H1 (cell line): ENCODE measurements around the gene DNAJC19. TPM values are rescaled to one million over a fixed set of nuclear protein-coding genes. Genes with fewer than 3 reads are reported as not detected.

Source experiments
- CTCF ChIA-PET: fragments of 300-600 bp; sonication (Branson Sonifier 250); formaldehyde crosslinking; loops from one replicate; lab custom pipeline; 2021; ENCODE audit not compliant: partially characterized antibody; lab: Charles Lee
- POLR2A ChIA-PET: fragments of 300-600 bp; sonication (Branson Sonifier 250); formaldehyde crosslinking; loops from one replicate; lab custom pipeline; 2021; ENCODE audit warnings: inconsistent platforms; ENCODE audit not compliant: partially characterized antibody; lab: Charles Lee
- DNase-seq, 2 experiments: peaks; one replicate each; pipeline versions ENCODE4 v3.0.0 to v3.0.0-alpha.2; 2010 to 2022; ENCODE audit warnings: low spot score in 2 of 2, low read depth in 1 of 2, mixed read lengths in 1 of 2
- FAIRE-seq: peaks from 2 replicates; lab custom pipeline; 2011; peaks lifted over from hg19 to GRCh38; lab: Jason Lieb, UNC
- H2AFZ ChIP-seq: 2 replicates; pipeline ENCODE4 v1.8.1; 2012; ENCODE audit warnings: low read length, inconsistent platforms
- H2AK5ac ChIP-seq: 2 replicates; pipeline ENCODE4 v1.6.1; 2013; ENCODE audit warnings: low read depth, low read length
- H2BK120ac ChIP-seq: replicated peaks from 2 replicates; pipeline ENCODE3; 2013; ENCODE audit warnings: low read depth, low read length, inconsistent platforms
- H2BK12ac ChIP-seq: 2 replicates; pipeline ENCODE4 v1.6.1; 2013; ENCODE audit warnings: low read depth, low read length
- H2BK15ac ChIP-seq: 2 replicates; pipeline ENCODE4 v1.6.1; 2013; ENCODE audit warnings: low read length
- H2BK20ac ChIP-seq: 2 replicates; pipeline ENCODE4 v1.6.1; 2013; ENCODE audit warnings: low read length
- H2BK5ac ChIP-seq: 2 replicates; pipeline ENCODE4 v1.6.1; 2013; ENCODE audit warnings: low read depth, low read length
- H3K14ac ChIP-seq: 2 replicates; pipeline ENCODE4 v1.6.1; 2013; ENCODE audit warnings: inconsistent platforms; ENCODE audit not compliant: insufficient read length
- H3K18ac ChIP-seq: 2 replicates; pipeline ENCODE4 v1.6.1; 2013; ENCODE audit warnings: low read length; ENCODE audit errors: extremely low read depth
- H3K23ac ChIP-seq: 2 replicates; pipeline ENCODE4 v1.6.1; 2013; ENCODE audit warnings: inconsistent platforms; ENCODE audit not compliant: insufficient read length
- H3K23me2 ChIP-seq: 2 replicates; pipeline ENCODE4 v1.6.1; 2013; ENCODE audit warnings: low read depth, low read length
- H3K27ac ChIP-seq: 2 replicates; pipeline ENCODE4 v1.6.1; 2011; ENCODE audit warnings: low read depth, low read length, inconsistent platforms
- H3K27me3 ChIP-seq, 4 experiments: replicated peaks in 1 of 4; 1 replicate in 1 of 4; 2 replicates in 3 of 4; pipeline versions ENCODE4 v1.6.1 to v1.8.1; 2011 to 2013; ENCODE audit warnings: low read length in 3 of 4, mild to moderate bottlenecking in 3 of 4, inconsistent platforms in 2 of 4, mixed read lengths in 2 of 4, moderate library complexity in 1 of 4; ENCODE audit not compliant: control insufficient read depth in 3 of 4, insufficient read depth in 3 of 4; ENCODE audit errors: extremely low read depth in 1 of 4
- H3K36me3 ChIP-seq, 4 experiments: 2 replicates each; pipeline versions ENCODE4 v1.6.1 to v1.8.1; 2011 to 2013; ENCODE audit warnings: mild to moderate bottlenecking in 4 of 4, low read length in 3 of 4, moderate library complexity in 2 of 4, control low read depth in 1 of 4, inconsistent platforms in 1 of 4; ENCODE audit not compliant: insufficient read depth in 4 of 4, control insufficient read depth in 2 of 4
- H3K4ac ChIP-seq: replicated peaks from 2 replicates; pipeline ENCODE3; 2013; ENCODE audit warnings: low read length, low read depth, mixed read lengths, inconsistent platforms; ENCODE audit not compliant: insufficient read length
- H3K4me1 ChIP-seq, 4 experiments: replicated peaks in 1 of 4; 1 replicate in 1 of 4; 2 replicates in 3 of 4; pipeline versions ENCODE4 v1.6.1 to v1.8.1; 2011 to 2013; ENCODE audit warnings: low read length in 3 of 4, inconsistent platforms in 2 of 4, mixed read lengths in 1 of 4; ENCODE audit not compliant: insufficient read depth in 4 of 4, control insufficient read depth in 3 of 4
- H3K4me2 ChIP-seq, 2 experiments: 2 replicates each; pipeline versions ENCODE4 v1.6.1 to v1.8.1; 2011 to 2013; ENCODE audit warnings: low read depth in 2 of 2, low read length in 2 of 2, control low read depth in 1 of 2, inconsistent platforms in 1 of 2, mild to moderate bottlenecking in 1 of 2; ENCODE audit not compliant: insufficient read depth in 1 of 2
- H3K4me3 ChIP-seq, 4 experiments: fragments of 200-600, 300-600 bp in 1 of 4; sonication (generic), shearing (Covaris generic), sonication (Bioruptor Twin) in 1 of 4; 2 replicates each; pipeline versions ENCODE4 v1.5.1 to v1.8.1; 2011 to 2016; ENCODE audit warnings: low read length in 4 of 4, low read depth in 3 of 4, control low read depth in 2 of 4, inconsistent platforms in 2 of 4, mild to moderate bottlenecking in 2 of 4, mixed read lengths in 1 of 4, moderate library complexity in 1 of 4; ENCODE audit not compliant: insufficient read depth in 2 of 4; ENCODE audit errors: extremely low read depth in 1 of 4
- H3K56ac ChIP-seq: replicated peaks from 2 replicates; pipeline ENCODE3; 2013; ENCODE audit warnings: low read depth, mild to moderate bottlenecking, mixed read lengths, low read length, inconsistent platforms; ENCODE audit not compliant: insufficient read length
- H3K79me1 ChIP-seq: 2 replicates; pipeline ENCODE4 v1.6.1; 2013; ENCODE audit warnings: low read depth, low read length, control low read depth
- H3K79me2 ChIP-seq, 2 experiments: 2 replicates each; pipeline versions ENCODE4 v1.6.1 to v1.8.1; 2012 to 2013; ENCODE audit warnings: low read length in 2 of 2, mild to moderate bottlenecking in 2 of 2, inconsistent platforms in 1 of 2; ENCODE audit not compliant: insufficient read depth in 2 of 2, control insufficient read depth in 1 of 2
- H3K9ac ChIP-seq, 4 experiments: replicated peaks in 1 of 4; 1 replicate in 1 of 4; 2 replicates in 3 of 4; pipeline versions ENCODE4 v1.6.1 to v1.8.1; 2011 to 2013; ENCODE audit warnings: low read depth in 3 of 4, low read length in 3 of 4, control low read depth in 2 of 4, mild to moderate bottlenecking in 2 of 4, moderate library complexity in 2 of 4, inconsistent platforms in 1 of 4; ENCODE audit errors: extremely low read depth in 1 of 4
- H3K9me3 ChIP-seq, 2 experiments: 2 replicates each; pipeline versions ENCODE4 v1.6.1 to v1.8.1; 2012 to 2013; ENCODE audit warnings: mild to moderate bottlenecking in 2 of 2, moderate library complexity in 2 of 2, control low read depth in 1 of 2, inconsistent platforms in 1 of 2, low read depth in 1 of 2, low read length in 1 of 2, mixed read lengths in 1 of 2; ENCODE audit not compliant: insufficient read depth in 2 of 2
- H4K20me1 ChIP-seq, 2 experiments: replicated peaks in 1 of 2; 2 replicates each; pipeline versions ENCODE3 to v1.8.1; 2011 to 2013; ENCODE audit warnings: inconsistent platforms in 2 of 2, low read length in 2 of 2, mild to moderate bottlenecking in 1 of 2; ENCODE audit not compliant: insufficient read depth in 2 of 2, control insufficient read depth in 1 of 2
- H4K5ac ChIP-seq: 2 replicates; pipeline ENCODE4 v1.6.1; 2013; ENCODE audit warnings: low read length, low read depth, mixed read lengths, inconsistent platforms; ENCODE audit not compliant: insufficient read length
- H4K8ac ChIP-seq: 2 replicates; pipeline ENCODE4 v1.8.0; 2013; ENCODE audit warnings: mild to moderate bottlenecking, moderate library complexity, low read length, inconsistent platforms; ENCODE audit not compliant: insufficient read depth; ENCODE audit errors: extremely low read depth
- H4K91ac ChIP-seq: replicated peaks from 2 replicates; pipeline ENCODE3; 2013; ENCODE audit warnings: low read length, mixed read lengths, inconsistent platforms; ENCODE audit not compliant: insufficient read length
- EZH2 ChIP-seq: fragments of 200-600 bp; sonication (generic); IDR thresholded peaks from 2 replicates; pipeline ENCODE4 v1.7.1; 2012; ENCODE audit warnings: low read depth, mild to moderate bottlenecking, moderate library complexity, low read length, inconsistent platforms; ENCODE audit not compliant: severe bottlenecking
- polyA plus RNA-seq, 7 experiments: library from polyadenylated mRNA; depleted of rRNA in 3 of 7; stranded (reverse) in 5 of 7; unstranded in 2 of 7; fragments of >200 nt in 5 of 7; fragments of 200-250 nt in 2 of 7; gene quantifications; 1 replicate in 5 of 7; 2 replicates in 1 of 7; 4 replicates in 1 of 7; pipeline versions ENCODE4 v1.2.1 to v1.2.3, GENCODE V29; 2011 to 2013; ENCODE audit warnings: missing spikeins in 2 of 7, mixed read lengths in 2 of 7
- total RNA-seq: library from RNA; stranded (reverse); fragmentation: NEBNext Ultra II Directional; extraction: Animal tissue kit (Norgen Biotek cat#: 25700); gene quantifications from 2 replicates; pipeline ENCODE4 v1.2.1, GENCODE V29; 2021

Gene DNAJC19
- total and polyA plus RNA-seq, 2 of the 8 experiments (the other 6 are each of a cell fraction or from before 2014, with no cell fraction given): 62.4 to 90.9 TPM

GRCh38 chr3:180979961-180980360, 9.6 kb downstream of the DNAJC19 start:
- FAIRE-seq (no peak), DNase-seq (no peak)
- no peak overlapping the region for H2BK15ac ChIP-seq
- H3K4me3 ChIP-seq: no peak overlapping the region
- peaks cover 0 to 62% (median 3%) of the 10 kb centered on the region in 4 experiments; a peak in 4 of 8 replicates for H3K36me3 ChIP-seq
- H3K4me1 ChIP-seq: 0 out of 7 replicates have a peak, but pooled peaks cover 0 to 2% (median 0%) of the 10 kb centered on the region in 4 experiments
- H4K8ac ChIP-seq: no peak overlapping the region
- H2BK12ac ChIP-seq: no peak overlapping the region
- H3K79me2 ChIP-seq: no peaks in the 10 kb centered on the region
- TF ChIP-seq EZH2: no peak
- no peak overlapping the region for H2BK120ac ChIP-seq
- no peak overlapping the region for H2AK5ac ChIP-seq
- no peak overlapping the region for H4K5ac ChIP-seq
- H3K23me2 ChIP-seq: no peaks in the 10 kb centered on the region
- H3K27ac ChIP-seq: no peak overlapping the region
- H3K27me3 ChIP-seq: no peaks in the 10 kb centered on the region
- H3K9ac ChIP-seq: no peak overlapping the region
- no peaks in the 10 kb centered on the region for H3K79me1 ChIP-seq
- no peak overlapping the region for H2BK20ac ChIP-seq
- no peaks in the 10 kb centered on the region for H4K20me1 ChIP-seq
- H3K9me3 ChIP-seq: no peaks in the 10 kb centered on the region
- H3K23ac ChIP-seq: no peak overlapping the region
- no peak overlapping the region for H3K14ac ChIP-seq
- no peak overlapping the region for H3K4ac ChIP-seq
- H4K91ac ChIP-seq: no peak overlapping the region
- H3K4me2 ChIP-seq: no peak overlapping the region
- CTCF ChIA-PET: interaction anchor here (0.7 to 1.4 kb wide), 3 partner anchors 10 to 250 kb away, joined by 3 to 4 read pairs (median 3); partner anchors contain the start of gene FXR1
- H3K18ac ChIP-seq: no peak overlapping the region
- no peak overlapping the region for H2AFZ ChIP-seq
- H2BK5ac ChIP-seq: no peak overlapping the region
- POLR2A ChIA-PET: interaction anchor here (1.1 kb wide), 1 partner anchor 19 kb away, joined by 3 read pairs; no protein-coding TSS in a partner anchor
- no peak overlapping the region for H3K56ac ChIP-seq
